GM21786 (cell line): ENCODE data around the gene NRL.

ENCODE experiments used
- ATAC-seq: cut with Tn5 transposase; IDR thresholded peaks from one replicate; pipeline ENCODE4 v1.9.1; 2021; ENCODE audit not compliant: unreplicated experiment

Gene NRL

DNA sequence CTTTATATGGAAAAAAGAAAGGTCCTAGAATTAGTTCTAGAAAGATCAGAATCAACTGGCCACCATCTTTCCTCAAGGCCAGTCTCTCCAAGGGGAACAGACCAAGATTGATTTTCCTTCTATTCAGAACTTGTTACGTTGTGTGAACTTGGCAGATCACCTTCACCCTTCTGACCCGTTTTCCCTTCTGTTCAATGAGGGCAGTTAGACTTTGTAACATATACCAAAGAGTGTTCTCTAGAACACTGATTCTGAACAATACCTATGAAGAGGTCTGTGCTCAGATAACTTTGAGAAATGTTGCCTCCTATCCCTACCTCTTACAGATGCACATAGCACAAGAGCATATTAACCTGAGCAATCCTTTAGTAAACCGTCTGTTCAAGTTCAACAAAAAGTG lies 31.3 kb downstream of the NRL start:
- no peak for ATAC-seq

DNA sequence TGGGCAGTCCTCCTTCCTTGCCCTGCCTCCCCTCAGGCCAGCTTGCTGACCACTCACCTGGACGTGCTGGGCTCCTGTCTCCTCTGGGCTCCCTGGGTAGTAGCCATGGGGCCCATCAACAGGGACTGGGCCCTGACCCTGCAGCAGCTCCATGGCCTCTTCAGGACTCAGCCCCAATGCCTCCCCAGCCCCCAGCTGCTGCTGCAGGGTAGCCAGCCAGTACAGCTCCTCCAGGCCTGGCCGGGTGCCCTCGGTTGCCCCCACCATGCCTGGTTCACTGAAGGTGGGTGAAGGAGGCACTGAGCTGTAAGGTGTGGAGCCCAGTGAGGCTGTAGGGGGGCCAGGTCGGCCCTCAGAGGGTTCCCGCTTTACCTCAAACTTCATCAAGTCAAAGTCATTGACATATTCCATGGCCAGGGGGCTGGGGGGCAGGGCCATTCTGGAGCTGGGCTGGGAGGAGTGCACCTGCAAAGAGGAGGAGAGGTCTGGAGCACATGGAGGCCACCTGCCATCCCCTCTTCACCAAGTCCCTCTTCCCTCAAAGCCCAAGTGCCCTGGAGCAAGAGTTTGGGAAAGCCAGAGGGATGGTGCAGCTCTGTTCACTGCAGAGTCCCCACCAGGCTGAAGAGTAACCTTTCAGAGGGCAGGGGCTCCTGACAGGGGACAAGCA lies 32.2 kb downstream of the NRL start:
- ATAC-seq, result no peak

DNA sequence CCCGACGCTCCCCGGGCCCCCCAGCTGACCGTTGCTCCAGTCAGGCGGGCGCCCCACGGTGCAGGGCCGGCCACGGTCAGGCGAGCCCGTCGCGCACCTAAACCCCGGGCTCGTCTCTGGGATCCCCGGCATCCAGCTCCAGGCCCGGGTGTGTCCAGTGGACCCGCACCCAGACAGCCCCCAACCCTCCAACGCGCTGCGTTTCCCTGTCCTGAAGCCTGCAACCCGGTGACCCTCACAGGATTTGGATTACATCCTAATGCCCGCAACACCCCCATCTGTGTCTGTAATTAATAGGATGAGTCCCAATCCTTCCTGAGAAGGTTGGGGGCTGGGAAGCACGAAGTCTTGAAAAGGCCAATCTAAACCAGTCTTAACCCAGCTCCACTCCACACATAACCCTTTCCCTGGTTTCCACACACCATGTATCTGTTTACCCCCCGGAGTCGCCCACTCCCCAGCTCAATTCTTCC lies 33.0 kb downstream of the NRL start:
- ATAC-seq, result no peak

DNA sequence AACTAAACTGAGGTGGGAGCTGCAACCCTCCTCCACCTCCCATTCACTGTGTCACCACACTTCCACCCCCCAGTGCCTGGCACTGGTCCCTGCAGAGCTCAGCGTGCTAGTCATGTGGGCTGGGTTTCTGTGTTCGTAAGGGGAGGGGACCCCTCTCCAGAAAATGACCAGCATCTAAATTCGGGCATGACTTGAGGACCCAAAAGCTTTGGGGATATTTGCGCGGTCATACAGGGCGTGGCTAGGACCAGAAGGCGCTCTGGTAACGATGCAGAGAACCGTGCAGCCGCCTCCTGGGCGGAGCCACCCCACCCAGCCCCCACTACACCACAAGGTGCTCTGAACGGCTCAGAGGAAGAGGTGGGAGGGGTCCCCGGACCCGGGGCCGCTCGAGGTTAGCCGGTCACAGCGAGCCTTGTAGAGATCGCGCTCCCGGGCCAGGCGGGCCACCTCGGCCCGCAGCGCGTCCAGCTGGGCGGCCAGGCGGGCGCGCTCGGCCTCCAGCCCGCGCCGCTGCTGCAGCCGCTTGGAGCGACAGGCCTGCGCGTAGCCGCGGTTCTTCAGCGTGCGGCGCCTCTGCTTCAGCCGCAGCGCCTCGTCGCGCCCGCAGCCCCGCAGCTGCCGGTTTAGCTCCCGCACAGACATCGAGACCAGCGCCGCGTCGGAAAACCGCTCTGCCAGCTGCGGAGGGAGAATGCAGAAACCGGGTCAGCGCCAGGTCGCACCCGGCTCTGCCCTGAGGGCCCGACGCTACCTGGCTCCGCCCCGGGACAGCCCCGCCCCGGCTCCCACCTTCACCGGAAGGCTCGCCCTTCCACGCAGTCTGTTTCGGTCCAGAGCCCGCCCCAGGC lies 33.6 kb downstream of the NRL start:
- peak; percentile 87 for ATAC-seq

DNA sequence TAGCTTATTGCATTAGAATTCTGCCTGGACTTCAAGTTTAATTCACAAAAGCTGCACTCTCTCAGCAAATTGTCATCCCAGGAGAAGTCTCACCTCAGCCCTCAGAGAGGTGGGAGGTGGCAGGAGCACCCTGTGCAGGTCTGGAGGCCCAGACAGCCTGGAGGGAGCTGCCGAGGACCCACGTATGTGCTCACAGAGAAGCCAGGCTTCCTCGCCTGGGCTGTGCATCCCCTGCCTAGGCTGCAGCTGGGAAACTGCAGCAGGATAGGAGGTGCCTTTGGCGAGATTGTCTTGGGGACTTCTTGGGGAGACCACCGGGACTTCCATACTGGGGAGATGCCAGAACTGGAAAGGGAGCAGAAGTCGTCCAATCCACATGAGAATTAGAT lies 34.6 kb downstream of the NRL start:
- ATAC-seq, result no peak

DNA sequence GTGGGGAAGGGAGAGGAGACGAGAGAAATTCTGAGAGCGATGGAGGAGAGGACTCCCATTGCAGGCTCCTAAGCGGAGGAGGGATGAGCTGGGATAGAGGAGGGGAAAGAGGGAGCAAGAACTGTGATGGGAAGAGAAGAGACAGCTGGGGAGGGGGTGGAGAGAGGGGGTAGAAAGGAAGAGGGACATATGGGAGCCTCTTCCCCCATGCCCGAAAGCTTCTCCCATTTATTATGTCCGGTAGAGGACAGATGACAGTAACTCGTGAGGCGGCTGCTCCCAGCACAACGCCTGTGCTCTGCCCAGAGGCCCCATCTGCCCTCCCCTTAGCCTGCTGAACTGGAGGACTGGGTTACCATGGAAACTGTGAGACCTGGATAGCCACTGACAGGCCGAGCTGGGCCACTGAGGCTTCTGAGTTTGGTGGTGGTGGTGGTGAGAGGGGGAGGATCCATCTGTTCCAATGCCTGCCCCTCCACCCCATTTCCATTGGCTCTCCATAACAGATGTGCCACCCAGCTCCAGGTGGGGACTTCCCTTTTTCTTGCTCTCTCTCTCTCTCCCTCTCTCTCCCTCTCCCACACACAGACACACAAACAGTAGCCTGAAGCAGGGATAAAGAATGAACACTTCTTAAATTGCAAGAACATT lies 35.1 kb downstream of the NRL start:
- no peak for ATAC-seq

DNA sequence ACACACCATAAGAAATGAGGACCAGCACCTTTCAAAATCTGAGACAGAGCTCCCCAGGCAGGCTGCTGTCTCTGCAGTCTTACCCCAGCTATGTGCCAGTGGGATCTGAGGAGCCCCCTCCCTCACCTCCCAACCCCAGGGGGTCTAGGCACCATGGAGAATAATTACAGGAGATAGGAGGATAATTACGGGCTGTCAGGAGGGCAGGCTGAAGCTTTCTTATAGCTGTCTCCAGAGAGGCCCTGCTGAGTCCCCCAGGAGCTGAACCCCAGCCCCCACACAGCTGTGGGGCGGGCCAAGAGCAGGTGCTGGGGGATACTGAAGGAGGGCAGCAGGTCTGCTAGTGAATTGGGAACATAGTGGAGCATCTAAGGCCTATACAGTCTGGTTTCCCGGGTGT lies 36.6 kb downstream of the NRL start:
- no peak for ATAC-seq

DNA sequence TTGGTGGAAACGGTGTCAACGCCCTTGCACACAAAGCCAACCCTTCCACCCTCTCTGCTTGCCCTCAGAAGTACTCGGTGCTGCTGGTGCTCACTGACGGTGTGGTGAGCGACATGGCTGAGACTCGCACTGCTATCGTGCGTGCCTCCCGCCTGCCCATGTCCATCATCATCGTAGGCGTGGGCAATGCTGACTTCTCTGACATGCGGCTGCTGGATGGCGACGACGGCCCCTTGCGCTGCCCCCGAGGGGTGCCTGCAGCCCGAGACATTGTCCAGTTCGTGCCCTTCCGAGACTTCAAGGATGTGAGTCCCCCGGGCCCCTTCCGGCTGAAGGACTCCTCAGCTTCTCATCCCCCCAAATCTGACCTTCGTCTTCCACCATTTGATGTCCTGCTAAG lies 37.7 kb downstream of the NRL start:
- ATAC-seq, result no peak

DNA sequence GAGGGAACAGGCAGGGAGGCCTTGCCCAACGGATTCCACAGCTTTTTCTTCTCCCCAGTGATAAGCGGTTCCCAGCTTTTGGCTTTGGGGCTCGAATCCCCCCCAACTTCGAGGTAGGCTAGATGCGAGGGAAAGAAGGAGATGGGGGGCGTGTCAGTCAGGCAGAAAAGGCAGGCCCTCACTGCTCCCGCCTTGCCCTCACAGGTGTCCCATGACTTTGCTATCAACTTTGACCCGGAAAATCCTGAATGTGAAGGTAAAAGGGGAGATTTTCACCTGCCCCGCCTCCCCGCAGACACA lies 38.5 kb downstream of the NRL start:
- ATAC-seq, result no peak

DNA sequence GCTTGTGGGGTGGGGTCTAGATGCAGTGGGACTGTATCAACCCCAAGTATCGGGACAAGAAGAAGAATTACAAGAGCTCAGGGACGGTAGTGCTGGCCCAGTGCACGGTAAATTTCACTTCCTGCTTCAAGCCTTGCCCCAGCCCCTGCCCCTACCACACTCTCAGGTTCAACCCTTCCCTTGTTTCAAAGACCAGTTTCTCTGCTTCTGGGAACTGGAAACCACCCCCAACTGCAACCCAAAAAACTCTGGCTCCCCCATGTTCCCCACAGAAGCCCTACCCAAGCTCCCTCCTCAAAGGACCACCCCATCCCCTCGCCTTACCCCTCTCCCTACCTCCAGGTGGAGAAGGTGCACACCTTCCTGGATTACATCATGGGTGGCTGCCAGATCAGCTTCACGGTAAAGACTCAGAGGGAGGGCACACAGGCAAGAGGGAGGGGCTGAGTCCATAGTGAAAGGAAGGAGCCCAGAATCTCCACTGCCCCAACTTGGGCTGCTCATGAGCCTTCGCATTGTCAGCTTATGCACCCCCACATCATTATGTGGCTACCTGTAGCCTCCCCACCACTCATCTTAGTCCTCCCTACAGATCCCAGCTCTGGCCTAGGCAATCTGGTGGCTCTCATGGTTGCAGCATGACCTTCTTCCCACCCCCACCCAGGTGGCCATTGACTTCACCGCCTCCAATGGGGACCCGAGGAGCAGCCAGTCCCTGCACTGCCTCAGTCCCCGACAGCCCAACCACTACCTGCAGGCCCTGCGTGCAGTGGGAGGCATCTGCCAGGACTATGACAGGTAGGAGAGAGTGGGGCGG lies 39.1 kb downstream of the NRL start:
- ATAC-seq, result peak; percentile 55

DNA sequence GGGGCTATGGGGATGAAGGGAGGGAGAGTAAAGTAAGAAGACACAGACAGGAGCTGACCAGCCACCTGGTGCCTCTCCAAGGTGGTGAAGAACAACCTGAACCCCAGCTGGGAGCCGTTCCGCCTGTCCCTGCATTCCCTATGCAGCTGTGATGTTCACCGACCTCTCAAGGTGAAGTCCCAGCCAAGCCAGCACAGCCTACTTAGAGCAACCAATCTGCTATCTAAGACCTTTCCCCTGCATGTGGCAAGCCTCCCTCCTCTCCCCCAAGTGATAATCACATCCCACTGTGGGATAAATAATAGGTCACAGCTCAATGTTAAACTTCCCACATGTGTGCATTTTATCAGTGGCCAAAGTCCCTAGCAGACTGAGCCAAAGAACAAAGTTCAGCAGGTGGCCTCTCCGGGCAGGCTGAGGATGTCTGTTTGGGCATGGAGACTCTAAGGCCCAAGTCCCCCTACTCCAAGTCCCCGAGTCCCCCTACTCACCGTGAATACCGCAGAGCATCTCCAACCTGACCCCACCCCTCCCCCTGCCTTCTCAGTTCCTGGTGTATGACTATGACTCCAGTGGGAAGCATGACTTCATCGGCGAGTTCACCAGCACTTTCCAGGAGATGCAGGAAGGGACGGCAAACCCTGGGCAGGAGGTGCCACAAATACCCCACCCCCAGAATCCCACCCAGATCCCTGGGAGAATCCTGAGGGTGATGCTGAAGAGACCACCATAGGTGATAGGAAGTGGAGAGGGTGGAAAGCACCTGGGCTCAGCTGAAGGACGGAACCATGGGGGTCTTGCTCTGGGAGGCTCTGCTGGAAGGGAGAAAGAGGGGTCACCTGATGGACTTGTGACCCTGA lies 39.9 kb downstream of the NRL start:
- no peak for ATAC-seq

DNA sequence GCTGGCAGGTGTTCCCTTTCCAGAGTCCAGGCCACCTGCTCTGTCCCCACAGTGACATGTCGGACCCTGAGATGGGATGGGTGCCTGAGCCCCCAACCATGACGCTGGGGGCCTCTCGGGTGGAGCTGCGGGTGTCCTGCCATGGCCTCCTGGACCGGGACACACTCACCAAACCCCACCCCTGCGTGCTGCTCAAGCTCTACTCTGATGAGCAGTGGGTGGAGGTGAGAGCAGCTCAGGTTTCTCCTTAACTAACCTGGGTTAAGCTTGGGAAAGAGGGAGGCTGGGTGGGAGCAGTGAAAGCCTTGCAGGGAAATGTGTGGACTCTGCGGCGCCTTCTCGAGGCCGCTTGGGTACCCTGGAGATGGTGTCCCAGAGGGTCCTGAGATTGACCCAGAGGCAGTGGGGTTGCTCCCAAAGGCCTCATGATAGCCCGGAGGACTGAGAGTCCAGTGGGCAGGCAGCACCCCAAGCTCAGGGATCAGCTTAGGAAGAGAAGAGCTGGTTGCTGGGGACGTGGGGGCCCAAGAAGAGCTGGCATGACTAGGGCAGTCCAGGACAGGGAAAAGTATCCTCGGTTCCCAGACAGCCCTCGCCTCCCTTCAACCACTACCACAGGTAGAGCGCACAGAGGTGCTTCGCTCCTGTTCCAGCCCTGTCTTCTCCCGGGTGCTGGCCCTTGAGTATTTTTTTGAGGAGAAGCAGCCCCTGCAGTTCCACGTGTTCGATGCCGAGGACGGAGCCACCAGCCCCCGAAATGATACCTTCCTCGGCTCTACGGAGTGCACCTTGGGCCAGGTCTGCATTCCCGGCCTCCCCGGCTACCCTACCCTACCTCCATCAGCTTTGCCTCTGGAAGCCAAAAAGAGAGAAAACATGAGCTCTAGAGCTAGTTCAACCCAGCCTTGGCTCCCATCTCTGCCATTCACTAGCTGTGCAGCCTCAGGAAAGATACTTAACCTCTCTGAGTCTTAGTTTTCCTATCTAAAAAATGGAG lies 41.6 kb downstream of the NRL start:
- no peak for ATAC-seq

DNA sequence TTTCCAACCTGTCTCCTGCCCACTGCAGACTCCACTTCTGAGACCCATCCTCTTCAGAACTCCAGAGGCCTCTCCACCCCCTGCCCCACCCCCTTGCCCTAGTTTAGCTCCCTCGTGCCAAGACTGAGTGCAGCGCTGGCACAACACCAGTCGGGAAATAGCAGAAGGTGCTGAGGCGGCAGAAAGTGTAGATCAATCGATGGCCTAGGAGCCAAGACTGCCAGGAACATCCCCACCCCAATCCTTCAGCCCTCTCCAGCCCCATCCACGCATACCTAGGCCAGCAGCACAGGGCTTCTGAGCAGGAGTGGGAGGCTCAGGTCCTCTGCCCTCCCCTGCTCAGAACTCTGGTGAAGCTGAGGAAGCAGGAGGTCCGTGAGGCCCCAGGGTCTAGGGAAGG lies 42.3 kb downstream of the NRL start:
- ATAC-seq, result no peak

DNA sequence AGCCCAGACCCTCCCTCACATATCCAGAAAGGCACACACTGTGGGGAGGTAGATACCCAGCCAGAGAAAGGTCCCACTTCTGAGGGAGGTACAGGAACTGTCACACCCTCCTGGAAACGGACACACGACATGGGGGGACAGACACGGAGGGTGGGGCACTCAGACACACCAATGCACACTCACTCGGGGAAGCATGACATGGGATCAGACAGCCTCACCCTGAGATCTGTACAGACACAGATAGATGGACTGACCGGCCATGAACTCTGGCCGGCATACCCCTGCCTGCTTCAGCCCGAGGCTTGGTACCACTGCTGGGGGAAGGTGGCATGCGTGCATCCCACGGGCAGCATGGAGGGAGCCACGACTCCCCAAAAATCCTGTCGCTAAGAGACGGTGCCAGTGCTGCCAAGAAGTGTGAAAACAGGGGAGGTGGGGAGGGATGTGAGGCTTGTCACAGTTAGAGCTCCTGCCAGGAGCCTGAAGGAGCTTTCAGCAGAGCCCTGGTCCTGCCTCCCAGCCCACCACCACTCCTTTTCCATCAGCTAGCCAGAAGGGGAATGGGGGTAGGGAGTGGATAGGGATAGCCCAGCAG lies 42.8 kb downstream of the NRL start:
- ATAC-seq, result no peak

DNA sequence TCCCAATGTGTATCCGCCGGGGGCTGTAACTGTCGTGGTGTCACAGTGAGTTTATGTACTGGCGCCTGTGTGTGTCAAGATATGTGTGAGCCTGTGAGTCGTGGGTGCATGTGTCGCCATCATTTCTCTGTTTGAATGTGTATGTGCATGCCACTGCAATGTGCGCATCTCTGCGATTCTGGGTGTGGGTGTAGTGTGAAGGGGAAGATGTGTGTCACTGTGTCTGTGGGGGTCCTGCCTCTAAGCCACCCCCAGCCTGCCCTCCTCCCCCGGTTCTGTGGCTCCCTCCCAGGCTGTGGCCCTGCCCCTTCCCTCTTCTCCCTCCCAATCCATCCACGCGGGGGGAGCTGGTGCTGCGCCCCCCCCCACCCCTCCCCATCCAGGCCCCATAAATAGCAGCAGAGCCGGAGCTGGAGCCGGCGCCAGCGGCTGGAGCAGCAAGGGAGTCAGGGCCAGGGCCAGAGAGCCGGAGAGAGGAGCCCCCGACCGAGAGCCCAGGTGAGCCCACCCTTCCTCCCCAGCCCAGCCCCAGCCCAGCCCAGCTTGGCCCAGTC lies 43.5 kb downstream of the NRL start, which contains the start of gene CPNE6:
TSS of gene CPNE6 (plus strand) at position 419 of the 554 bp plus-strand sequence. CDS start 1,375 bp downstream, outside the sequence.
- ATAC-seq, result no peak

DNA sequence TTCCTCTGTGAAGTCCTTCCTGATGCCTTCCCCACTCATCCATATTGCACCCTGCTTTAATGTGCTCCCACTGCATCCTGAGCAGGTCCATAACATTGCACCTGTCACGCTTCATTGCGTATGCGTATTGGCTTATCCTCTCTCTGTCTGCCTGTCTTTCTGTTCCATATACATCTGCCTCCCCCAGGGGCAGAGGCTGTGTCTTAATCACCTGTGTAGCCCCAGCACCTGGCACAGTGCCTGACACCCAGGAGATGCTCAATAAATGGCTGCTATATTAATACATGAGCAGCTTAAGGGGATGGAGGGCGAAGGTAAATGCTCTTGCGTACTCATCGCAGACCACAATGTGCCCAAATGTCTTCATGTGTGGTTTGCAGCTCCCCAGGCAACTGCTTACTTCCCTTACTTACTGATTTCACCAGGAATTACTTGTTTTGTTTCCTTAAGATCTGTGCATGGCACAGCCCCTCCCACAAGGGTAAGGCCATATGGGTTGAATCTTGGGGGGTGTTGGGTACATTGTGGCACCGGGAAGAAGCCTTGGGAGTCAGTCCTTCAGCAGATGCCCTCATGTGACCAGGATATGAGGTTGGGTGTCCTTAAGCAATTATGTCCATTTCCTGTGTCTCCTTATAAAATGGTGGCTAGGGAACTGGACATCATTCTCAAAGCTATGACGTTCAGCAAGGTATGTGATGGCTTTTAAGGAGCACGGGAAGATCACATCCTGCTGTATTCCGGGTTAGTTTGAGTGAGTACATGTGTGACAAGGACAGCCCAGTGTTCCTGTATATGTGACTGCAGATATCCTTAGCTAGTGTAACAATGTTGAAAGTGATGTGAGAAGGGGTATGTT lies 44.2 kb downstream of the NRL start:
- ATAC-seq, result no peak

DNA sequence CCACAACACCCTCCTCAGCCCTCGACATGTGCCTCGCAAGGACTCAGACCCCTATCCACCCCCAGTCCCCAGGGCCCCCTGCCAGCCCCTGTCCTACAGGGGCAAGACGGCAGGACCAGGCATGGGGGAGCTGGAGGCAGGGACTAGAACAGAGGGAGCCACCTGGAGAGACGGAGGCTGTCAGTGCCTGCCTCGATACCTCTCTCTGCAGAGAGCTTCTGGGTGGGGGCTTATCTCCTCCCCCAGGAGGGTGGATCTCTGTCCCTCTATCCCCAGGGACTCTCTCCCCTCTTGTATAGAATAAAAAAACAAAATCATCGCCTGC lies 45.4 kb downstream of the NRL start:
- no peak for ATAC-seq
